Measurements from ENCODE around the gene SOD2.
"Not testable (repeated sequence)": the region's sequence is repeated elsewhere in the genome, so short reads cannot be mapped to it uniquely, and the experiment has no call there.

The SOD2 gene

GRCh38 chr6:159681191-159681880 lies 11.7 kb downstream of the SOD2 start:
- TF ChIP-seq CTCF (IDR thresholded peaks at IDR 0.05; ENCODE audit: insufficient read depth, low read depth, low read length, missing control alignments), result no peak

GRCh38 chr6:159680104-159680503 lies 12.9 kb downstream of the SOD2 start:
- no peak overlapping the region for H3K4me3 ChIP-seq (ENCODE audit: low read depth, low read length)
- DNase-seq (ENCODE audit: low read depth), result no peak
- TF ChIP-seq CTCF (IDR thresholded peaks at IDR 0.05; ENCODE audit: insufficient read depth, low read depth, low read length, missing control alignments), result no peak

More at GRCh38 chr6:159681191-159681880, 11.7 kb downstream of the SOD2 start:
- no peak overlapping the region for H3K4me3 ChIP-seq (ENCODE audit: low read depth, low read length)
- no peak for DNase-seq (ENCODE audit: low read depth)

GRCh38 chr6:159679091-159680077 lies 13.7 kb downstream of the SOD2 start:
- no peak overlapping the region for H3K4me3 ChIP-seq (ENCODE audit: low read depth, low read length)
- no peak for TF ChIP-seq CTCF (IDR thresholded peaks at IDR 0.05; ENCODE audit: insufficient read depth, low read depth, low read length, missing control alignments)
- no peak for DNase-seq (ENCODE audit: low read depth)

GRCh38 chr6:159678574-159678973 lies 14.5 kb downstream of the SOD2 start:
- H3K4me3 ChIP-seq (ENCODE audit: low read depth, low read length), result no peak overlapping the region

GRCh38 chr6:159677506-159678165 lies 15.4 kb downstream of the SOD2 start:
- no peak for TF ChIP-seq CTCF (IDR thresholded peaks at IDR 0.05; ENCODE audit: insufficient read depth, low read depth, low read length, missing control alignments)
- no peak overlapping the region for H3K4me3 ChIP-seq (ENCODE audit: low read depth, low read length)
- no peak for DNase-seq (ENCODE audit: low read depth)

More at GRCh38 chr6:159678574-159678973, 14.5 kb downstream of the SOD2 start:
- no peak for TF ChIP-seq CTCF (IDR thresholded peaks at IDR 0.05; ENCODE audit: insufficient read depth, low read depth, low read length, missing control alignments)
- no peak for DNase-seq (ENCODE audit: low read depth)

- no peak for DNase-seq (ENCODE audit: low read depth)
- no peak for TF ChIP-seq CTCF (IDR thresholded peaks at IDR 0.05; ENCODE audit: insufficient read depth, low read depth, low read length, missing control alignments)
- no peak overlapping the region for H3K4me3 ChIP-seq (ENCODE audit: low read depth, low read length)
Measured at GRCh38 chr6:159676890-159677505, 16.0 kb downstream of the SOD2 start.

- H3K4me3 ChIP-seq (ENCODE audit: low read depth, low read length); DNase-seq (ENCODE audit: low read depth): not testable (repeated sequence)
Measured at GRCh38 chr6:159676236-159676635, 16.8 kb downstream of the SOD2 start.

Data from GM12865 (cell line).